K562 (cell line): ENCODE results near the gene PCK1. TPM values are rescaled to one million over a fixed set of nuclear protein-coding genes. Genes with fewer than 3 reads are reported as not detected.

ENCODE experiments used
- BMI1 ChIP-seq: fragments of 150-350 bp; IDR thresholded peaks from 2 replicates; pipeline ENCODE4 v1.6.1; 2014; ENCODE audit warnings: low read length
- CHD2 ChIP-seq: IDR thresholded peaks from 2 replicates; pipeline ENCODE4 v1.6.1; 2011; ENCODE audit warnings: low read depth, low read length
- GABPB1 ChIP-seq: sonication (generic); formaldehyde crosslinking; IDR thresholded peaks from 2 replicates; pipeline ENCODE4 v1.8.0; 2022; ENCODE audit warnings: mild to moderate bottlenecking, missing genetic modification reagents
- GATAD2B ChIP-seq: fragments of 450-650 bp; IDR thresholded peaks from 2 replicates; pipeline ENCODE4 v1.6.1; 2017; ENCODE audit warnings: mild to moderate bottlenecking, borderline replicate concordance
- HMG20A ChIP-seq: fragments of 450-650 bp; formaldehyde crosslinking; conservative IDR thresholded peaks from 2 replicates; pipeline ENCODE4 v1.4.0; 2020; ENCODE audit warnings: mild to moderate bottlenecking, mixed read lengths
- MECOM ChIP-seq: fragments of 250-450 bp; sonication (Bioruptor Pico); IDR thresholded peaks from 2 replicates; pipeline ENCODE4 v1.8.0; 2022; ENCODE audit warnings: inconsistent platforms
- PRMT5 ChIP-seq: sonication (generic); formaldehyde crosslinking; IDR thresholded peaks from 2 replicates; pipeline ENCODE4 v1.5.0; 2020; ENCODE audit warnings: missing genetic modification reagents
- SIRT6 ChIP-seq: IDR thresholded peaks from one replicate; pipeline ENCODE4 v1.6.1; 2012; ENCODE audit warnings: low read depth, mild to moderate bottlenecking, control low read depth, inconsistent platforms, low read length, moderate library complexity
- SMARCC2 ChIP-seq: fragments of 450-650 bp; IDR thresholded peaks from 2 replicates; pipeline ENCODE4 v1.6.1; 2017; ENCODE audit warnings: antibody characterized with exemption, moderate library complexity, mild to moderate bottlenecking, low read depth
- ZNF764 ChIP-seq: fragments of 250-450 bp; sonication (Bioruptor Pico); IDR thresholded peaks from 2 replicates; pipeline ENCODE4 v1.4.0; 2020; ENCODE audit warnings: low read depth, mild to moderate bottlenecking, moderate library complexity
- polyA plus RNA-seq, 8 experiments: library from polyadenylated mRNA; depleted of rRNA in 4 of 8; stranded (reverse) in 5 of 8; unstranded in 3 of 8; fragments of >200 nt; fragmentation: Nextera tagmentation in 2 of 8; fragmentation: Illumina TruSeq in 1 of 8; extraction: Ambion mirVana in 2 of 8; extraction: Trizol in 1 of 8; gene quantifications; 2 replicates each; pipeline versions ENCODE4 v1.2.1 to v1.2.3, GENCODE V29; 2011 to 2014; ENCODE audit warnings: inconsistent platforms in 1 of 8, missing spikeins in 1 of 8
- total RNA-seq, 7 experiments: library from RNA; depleted of rRNA in 6 of 7; stranded (reverse); fragments of >200 nt in 6 of 7; fragmentation: Illumina TruSeq in 2 of 7; extraction: Trizol in 2 of 7; gene quantifications; 2 replicates each; pipeline versions ENCODE4 v1.2.1 to v1.2.3, GENCODE V29; 2011 to 2021; ENCODE audit warnings: low replicate concordance in 1 of 7
- TF ChIP-seq, protein P1 (sequence below): fragments of 450-650 bp; IDR thresholded peaks from 2 replicates; pipeline ENCODE4 v1.6.1; 2016; ENCODE audit warnings: mild to moderate bottlenecking, moderate library complexity
- TF ChIP-seq, protein P2 (sequence below): fragments of 450-650 bp; formaldehyde crosslinking; IDR thresholded peaks from 2 replicates; pipeline ENCODE4 v1.4.0; 2020; ENCODE audit warnings: mild to moderate bottlenecking, mixed read lengths

Gene PCK1
- total and polyA plus RNA-seq, 9 of the 15 experiments (the other 6 are each of a cell fraction or from before 2014, with no cell fraction given): 0.05 to 0.73 (median 0.15) TPM

DNA sequence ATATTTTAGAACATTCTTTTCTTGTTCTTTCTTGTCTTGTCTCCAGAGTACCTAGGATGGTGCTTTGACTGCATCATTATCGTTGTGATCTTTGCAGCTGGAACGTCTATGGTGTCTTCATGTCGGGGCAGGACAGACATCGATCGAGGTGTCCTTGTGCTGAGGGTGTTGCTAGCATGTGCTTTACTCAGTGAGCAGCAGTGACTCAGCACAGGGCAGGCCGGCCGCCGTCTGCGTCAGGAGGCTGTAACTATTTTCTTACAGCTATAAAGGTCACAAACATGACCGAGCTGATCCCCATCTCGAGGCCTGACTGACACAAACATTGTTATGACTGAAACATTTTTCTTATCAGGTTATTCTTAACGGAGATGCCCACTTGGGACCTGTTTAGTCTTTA, 21.0 kb upstream of the PCK1 start (continued):
- TF ChIP-seq, protein P1, sequence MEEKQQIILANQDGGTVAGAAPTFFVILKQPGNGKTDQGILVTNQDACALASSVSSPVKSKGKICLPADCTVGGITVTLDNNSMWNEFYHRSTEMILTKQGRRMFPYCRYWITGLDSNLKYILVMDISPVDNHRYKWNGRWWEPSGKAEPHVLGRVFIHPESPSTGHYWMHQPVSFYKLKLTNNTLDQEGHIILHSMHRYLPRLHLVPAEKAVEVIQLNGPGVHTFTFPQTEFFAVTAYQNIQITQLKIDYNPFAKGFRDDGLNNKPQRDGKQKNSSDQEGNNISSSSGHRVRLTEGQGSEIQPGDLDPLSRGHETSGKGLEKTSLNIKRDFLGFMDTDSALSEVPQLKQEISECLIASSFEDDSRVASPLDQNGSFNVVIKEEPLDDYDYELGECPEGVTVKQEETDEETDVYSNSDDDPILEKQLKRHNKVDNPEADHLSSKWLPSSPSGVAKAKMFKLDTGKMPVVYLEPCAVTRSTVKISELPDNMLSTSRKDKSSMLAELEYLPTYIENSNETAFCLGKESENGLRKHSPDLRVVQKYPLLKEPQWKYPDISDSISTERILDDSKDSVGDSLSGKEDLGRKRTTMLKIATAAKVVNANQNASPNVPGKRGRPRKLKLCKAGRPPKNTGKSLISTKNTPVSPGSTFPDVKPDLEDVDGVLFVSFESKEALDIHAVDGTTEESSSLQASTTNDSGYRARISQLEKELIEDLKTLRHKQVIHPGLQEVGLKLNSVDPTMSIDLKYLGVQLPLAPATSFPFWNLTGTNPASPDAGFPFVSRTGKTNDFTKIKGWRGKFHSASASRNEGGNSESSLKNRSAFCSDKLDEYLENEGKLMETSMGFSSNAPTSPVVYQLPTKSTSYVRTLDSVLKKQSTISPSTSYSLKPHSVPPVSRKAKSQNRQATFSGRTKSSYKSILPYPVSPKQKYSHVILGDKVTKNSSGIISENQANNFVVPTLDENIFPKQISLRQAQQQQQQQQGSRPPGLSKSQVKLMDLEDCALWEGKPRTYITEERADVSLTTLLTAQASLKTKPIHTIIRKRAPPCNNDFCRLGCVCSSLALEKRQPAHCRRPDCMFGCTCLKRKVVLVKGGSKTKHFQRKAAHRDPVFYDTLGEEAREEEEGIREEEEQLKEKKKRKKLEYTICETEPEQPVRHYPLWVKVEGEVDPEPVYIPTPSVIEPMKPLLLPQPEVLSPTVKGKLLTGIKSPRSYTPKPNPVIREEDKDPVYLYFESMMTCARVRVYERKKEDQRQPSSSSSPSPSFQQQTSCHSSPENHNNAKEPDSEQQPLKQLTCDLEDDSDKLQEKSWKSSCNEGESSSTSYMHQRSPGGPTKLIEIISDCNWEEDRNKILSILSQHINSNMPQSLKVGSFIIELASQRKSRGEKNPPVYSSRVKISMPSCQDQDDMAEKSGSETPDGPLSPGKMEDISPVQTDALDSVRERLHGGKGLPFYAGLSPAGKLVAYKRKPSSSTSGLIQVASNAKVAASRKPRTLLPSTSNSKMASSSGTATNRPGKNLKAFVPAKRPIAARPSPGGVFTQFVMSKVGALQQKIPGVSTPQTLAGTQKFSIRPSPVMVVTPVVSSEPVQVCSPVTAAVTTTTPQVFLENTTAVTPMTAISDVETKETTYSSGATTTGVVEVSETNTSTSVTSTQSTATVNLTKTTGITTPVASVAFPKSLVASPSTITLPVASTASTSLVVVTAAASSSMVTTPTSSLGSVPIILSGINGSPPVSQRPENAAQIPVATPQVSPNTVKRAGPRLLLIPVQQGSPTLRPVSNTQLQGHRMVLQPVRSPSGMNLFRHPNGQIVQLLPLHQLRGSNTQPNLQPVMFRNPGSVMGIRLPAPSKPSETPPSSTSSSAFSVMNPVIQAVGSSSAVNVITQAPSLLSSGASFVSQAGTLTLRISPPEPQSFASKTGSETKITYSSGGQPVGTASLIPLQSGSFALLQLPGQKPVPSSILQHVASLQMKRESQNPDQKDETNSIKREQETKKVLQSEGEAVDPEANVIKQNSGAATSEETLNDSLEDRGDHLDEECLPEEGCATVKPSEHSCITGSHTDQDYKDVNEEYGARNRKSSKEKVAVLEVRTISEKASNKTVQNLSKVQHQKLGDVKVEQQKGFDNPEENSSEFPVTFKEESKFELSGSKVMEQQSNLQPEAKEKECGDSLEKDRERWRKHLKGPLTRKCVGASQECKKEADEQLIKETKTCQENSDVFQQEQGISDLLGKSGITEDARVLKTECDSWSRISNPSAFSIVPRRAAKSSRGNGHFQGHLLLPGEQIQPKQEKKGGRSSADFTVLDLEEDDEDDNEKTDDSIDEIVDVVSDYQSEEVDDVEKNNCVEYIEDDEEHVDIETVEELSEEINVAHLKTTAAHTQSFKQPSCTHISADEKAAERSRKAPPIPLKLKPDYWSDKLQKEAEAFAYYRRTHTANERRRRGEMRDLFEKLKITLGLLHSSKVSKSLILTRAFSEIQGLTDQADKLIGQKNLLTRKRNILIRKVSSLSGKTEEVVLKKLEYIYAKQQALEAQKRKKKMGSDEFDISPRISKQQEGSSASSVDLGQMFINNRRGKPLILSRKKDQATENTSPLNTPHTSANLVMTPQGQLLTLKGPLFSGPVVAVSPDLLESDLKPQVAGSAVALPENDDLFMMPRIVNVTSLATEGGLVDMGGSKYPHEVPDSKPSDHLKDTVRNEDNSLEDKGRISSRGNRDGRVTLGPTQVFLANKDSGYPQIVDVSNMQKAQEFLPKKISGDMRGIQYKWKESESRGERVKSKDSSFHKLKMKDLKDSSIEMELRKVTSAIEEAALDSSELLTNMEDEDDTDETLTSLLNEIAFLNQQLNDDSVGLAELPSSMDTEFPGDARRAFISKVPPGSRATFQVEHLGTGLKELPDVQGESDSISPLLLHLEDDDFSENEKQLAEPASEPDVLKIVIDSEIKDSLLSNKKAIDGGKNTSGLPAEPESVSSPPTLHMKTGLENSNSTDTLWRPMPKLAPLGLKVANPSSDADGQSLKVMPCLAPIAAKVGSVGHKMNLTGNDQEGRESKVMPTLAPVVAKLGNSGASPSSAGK: peak; percentile 100
- no peak for TF ChIP-seq SMARCC2
- TF ChIP-seq, protein P2, sequence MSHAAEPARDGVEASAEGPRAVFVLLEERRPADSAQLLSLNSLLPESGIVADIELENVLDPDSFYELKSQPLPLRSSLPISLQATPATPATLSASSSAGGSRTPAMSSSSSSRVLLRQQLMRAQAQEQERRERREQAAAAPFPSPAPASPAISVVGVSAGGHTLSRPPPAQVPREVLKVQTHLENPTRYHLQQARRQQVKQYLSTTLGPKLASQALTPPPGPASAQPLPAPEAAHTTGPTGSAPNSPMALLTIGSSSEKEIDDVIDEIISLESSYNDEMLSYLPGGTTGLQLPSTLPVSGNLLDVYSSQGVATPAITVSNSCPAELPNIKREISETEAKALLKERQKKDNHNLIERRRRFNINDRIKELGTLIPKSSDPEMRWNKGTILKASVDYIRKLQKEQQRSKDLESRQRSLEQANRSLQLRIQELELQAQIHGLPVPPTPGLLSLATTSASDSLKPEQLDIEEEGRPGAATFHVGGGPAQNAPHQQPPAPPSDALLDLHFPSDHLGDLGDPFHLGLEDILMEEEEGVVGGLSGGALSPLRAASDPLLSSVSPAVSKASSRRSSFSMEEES (CRISPR knock-in tag): no peak
- TF ChIP-seq GATAD2B: no peak
- TF ChIP-seq BMI1: no peak
- TF ChIP-seq CHD2: no peak
- no peak for TF ChIP-seq MECOM (CRISPR knock-in tag)
- no peak for TF ChIP-seq HMG20A (CRISPR knock-in tag)
- 0 out of 2 replicates have a peak, but pooled peaks have one; percentile 26 for TF ChIP-seq GABPB1 (CRISPR knock-in tag)
- no peak for TF ChIP-seq SIRT6
- TF ChIP-seq ZNF764 (CRISPR knock-in tag): no peak
- TF ChIP-seq PRMT5: no peak
